HepG2 (cell line): ENCODE data around the gene CTF1. TPM values are rescaled to one million over a fixed set of nuclear protein-coding genes. Genes with fewer than 3 reads are reported as not detected.

ENCODE experiments used
- CHCHD3 ChIP-seq: sonication (generic); formaldehyde crosslinking; IDR thresholded peaks from 2 replicates; pipeline ENCODE4 v1.8.0; 2022; ENCODE audit warnings: mild to moderate bottlenecking, missing genetic modification reagents, moderate library complexity
- FOXA3 ChIP-seq: IDR thresholded peaks from 2 replicates; pipeline ENCODE4 v1.6.1; 2016; ENCODE audit warnings: missing genetic modification reagents, missing compliant biosample characterization
- FOXO4 ChIP-seq: sonication (generic); formaldehyde crosslinking; conservative IDR thresholded peaks from 2 replicates; pipeline ENCODE4 v1.8.1; 2023; ENCODE audit warnings: missing genetic modification reagents
- IRF9 ChIP-seq: sonication (generic); formaldehyde crosslinking; IDR thresholded peaks from 2 replicates; pipeline ENCODE4 v1.8.0; 2022; ENCODE audit warnings: missing genetic modification reagents, mild to moderate bottlenecking, borderline replicate concordance
- KDM5B ChIP-seq: sonication (generic); formaldehyde crosslinking; IDR thresholded peaks from 2 replicates; pipeline ENCODE4 v1.4.0; 2020; ENCODE audit warnings: missing genetic modification reagents, mild to moderate bottlenecking, borderline replicate concordance
- NRL ChIP-seq: sonication (generic); formaldehyde crosslinking; IDR thresholded peaks from 2 replicates; pipeline ENCODE4 v1.5.0; 2020; ENCODE audit warnings: missing genetic modification reagents, mild to moderate bottlenecking, moderate library complexity, borderline replicate concordance
- RARG ChIP-seq: sonication (generic); formaldehyde crosslinking; IDR thresholded peaks from 2 replicates; pipeline ENCODE4 v1.4.0; 2020; ENCODE audit warnings: low read depth, mild to moderate bottlenecking, missing genetic modification reagents
- SIX4 ChIP-seq: sonication (generic); formaldehyde crosslinking; IDR thresholded peaks from 2 replicates; pipeline ENCODE4 v1.4.0; 2020; ENCODE audit warnings: missing genetic modification reagents
- SNAPC4 ChIP-seq: sonication (generic); formaldehyde crosslinking; IDR thresholded peaks from 2 replicates; pipeline ENCODE4 v1.4.0; 2020; ENCODE audit warnings: mild to moderate bottlenecking, missing genetic modification reagents
- THAP9 ChIP-seq: sonication (generic); formaldehyde crosslinking; IDR thresholded peaks from 2 replicates; pipeline ENCODE4; 2020; ENCODE audit warnings: missing genetic modification reagents, mild to moderate bottlenecking, borderline replicate concordance
- ZEB1 ChIP-seq: IDR thresholded peaks from 2 replicates; pipeline ENCODE4 v1.6.1; 2012; ENCODE audit warnings: mild to moderate bottlenecking, low read depth, inconsistent platforms; ENCODE audit not compliant: insufficient replicate concordance
- ZFP41 ChIP-seq: sonication (generic); formaldehyde crosslinking; IDR thresholded peaks from 2 replicates; pipeline ENCODE4 v1.4.0; 2020; ENCODE audit warnings: mild to moderate bottlenecking, missing genetic modification reagents, borderline replicate concordance
- ZIK1 ChIP-seq: sonication (generic); formaldehyde crosslinking; IDR thresholded peaks from 2 replicates; pipeline ENCODE4 v1.5.0; 2020; ENCODE audit warnings: mild to moderate bottlenecking, low read depth, missing genetic modification reagents, borderline replicate concordance
- ZNF224 ChIP-seq: sonication (generic); formaldehyde crosslinking; IDR thresholded peaks from 2 replicates; pipeline ENCODE4 v1.5.0; 2020; ENCODE audit warnings: mild to moderate bottlenecking, missing genetic modification reagents
- ZNF674 ChIP-seq: sonication (generic); formaldehyde crosslinking; IDR thresholded peaks from 2 replicates; pipeline ENCODE4 v1.5.0; 2020; ENCODE audit warnings: low read depth, mild to moderate bottlenecking, missing genetic modification reagents
- ZNF720 ChIP-seq: sonication (generic); formaldehyde crosslinking; IDR thresholded peaks from 2 replicates; pipeline ENCODE4 v1.4.0; 2020; ENCODE audit warnings: missing genetic modification reagents
- ZNF768 ChIP-seq: sonication (generic); formaldehyde crosslinking; IDR thresholded peaks from 2 replicates; pipeline ENCODE4 v1.4.0; 2020; ENCODE audit warnings: missing genetic modification reagents
- ZNF782 ChIP-seq: sonication (generic); formaldehyde crosslinking; IDR thresholded peaks from 2 replicates; pipeline ENCODE4 v1.4.0; 2020; ENCODE audit warnings: missing genetic modification reagents, mild to moderate bottlenecking, borderline replicate concordance
- polyA plus RNA-seq, 8 experiments: library from polyadenylated mRNA; depleted of rRNA in 3 of 8; stranded (reverse) in 7 of 8; unstranded in 1 of 8; fragments of >200 nt; fragmentation: Illumina TruSeq in 4 of 8; extraction: Trizol in 4 of 8; gene quantifications; 2 replicates each; pipeline versions ENCODE4 v1.2.1 to v1.2.3, GENCODE V29; 2011 to 2016; ENCODE audit warnings: low read depth in 4 of 8, missing spikeins in 1 of 8, mixed read lengths in 1 of 8; ENCODE audit not compliant: insufficient read depth in 1 of 8
- total RNA-seq, 5 experiments: library from RNA; depleted of rRNA; stranded (reverse); fragments of >200 nt; fragmentation: Illumina TruSeq; extraction: Trizol; gene quantifications; 2 replicates each; pipeline ENCODE4 v1.2.3, GENCODE V29; 2016; ENCODE audit warnings: low read depth in 1 of 5

CTF1 gene
- total and polyA plus RNA-seq, 2 of the 13 experiments (the other 11 are each of a cell fraction or from before 2014, with no cell fraction given), result 0.13 to 1.8 TPM

- TF ChIP-seq CHCHD3 (CRISPR knock-in tag) (no peak), ZNF768 (CRISPR knock-in tag) (no peak), ZNF720 (CRISPR knock-in tag) (no peak), KDM5B (CRISPR knock-in tag) (no peak; the same call in none of the 2 replicates), FOXA3 (CRISPR knock-in tag) (no peak; the same call in none of the 2 replicates), ZNF782 (peak; percentile 90), NRL (peak; percentile 20), ZNF674 (CRISPR knock-in tag) (no peak), ZFP41 (CRISPR knock-in tag) (no peak), THAP9 (no peak), IRF9 (no peak), SIX4 (CRISPR knock-in tag) (peak; percentile 64; the same call in 1 of the 2 replicates), ZIK1 (no peak; the same call in 1 of the 2 replicates), FOXO4 (CRISPR knock-in tag) (no peak), ZNF224 (CRISPR knock-in tag) (0 out of 2 replicates have a peak, but pooled peaks have one; percentile 52), SNAPC4 (CRISPR knock-in tag) (no peak; the same call in none of the 2 replicates), ZEB1 (no peak), RARG (no peak)
These were observed 25.5 kb downstream of the CTF1 start (continued) for GRCh38 chr16:30921748-30922419.
